CD14-positive monocyte (primary cell): ENCODE data around the gene HSPA1B. TPM values are rescaled to one million over a fixed set of nuclear protein-coding genes. Genes with fewer than 3 reads are reported as not detected.
"Not testable (repeated sequence)": the region's sequence is repeated elsewhere in the genome, so short reads cannot be mapped to it uniquely, and the experiment has no call there.

Experiments
- DNase-seq, 3 donors: peaks; one replicate each; pipeline ENCODE4 v3.0.0-alpha.2; 2011 to 2022
- H2AFZ ChIP-seq: 2 replicates; pipeline ENCODE4 v1.6.0; 2012; ENCODE audit warnings: mild to moderate bottlenecking, low read depth, low read length, inconsistent platforms; ENCODE audit not compliant: insufficient read depth, poor library complexity, severe bottlenecking
- H3K27ac ChIP-seq, 2 donors: 1 replicate in 1 of 2; 2 replicates in 1 of 2; pipeline ENCODE4 v1.5.1; 2012 to 2013; ENCODE audit warnings: low read length in 2 of 2, control low read depth in 1 of 2, inconsistent platforms in 1 of 2, low read depth in 1 of 2, mild to moderate bottlenecking in 1 of 2
- H3K27me3 ChIP-seq, 2 donors: one replicate each; pipeline versions ENCODE4 v1.6.0 to v1.6.1; 2011 to 2013; ENCODE audit warnings: low read length in 2 of 2; ENCODE audit not compliant: control insufficient read depth in 2 of 2, insufficient read depth in 2 of 2
- H3K36me3 ChIP-seq, 2 donors: replicated peaks in 1 of 2; 1 replicate in 1 of 2; 2 replicates in 1 of 2; pipeline versions ENCODE4 v1.5.1 to v1.6.1; 2012 to 2013; ENCODE audit warnings: low read length in 2 of 2, control low read depth in 1 of 2, inconsistent platforms in 1 of 2, mild to moderate bottlenecking in 1 of 2; ENCODE audit not compliant: insufficient read depth in 2 of 2, control insufficient read depth in 1 of 2
- H3K4me1 ChIP-seq, 2 donors: 1 replicate in 1 of 2; 2 replicates in 1 of 2; pipeline versions ENCODE4 v1.5.1 to v1.6.1; 2012 to 2013; ENCODE audit warnings: low read length in 2 of 2, control low read depth in 1 of 2, inconsistent platforms in 1 of 2, mild to moderate bottlenecking in 1 of 2, moderate library complexity in 1 of 2; ENCODE audit not compliant: insufficient read depth in 2 of 2, control insufficient read depth in 1 of 2
- H3K4me2 ChIP-seq: replicated peaks from 2 replicates; pipeline ENCODE3; 2012; ENCODE audit warnings: low read length, moderate library complexity, mild to moderate bottlenecking; ENCODE audit not compliant: poor library complexity, severe bottlenecking; ENCODE audit errors: extremely low read depth
- H3K4me3 ChIP-seq, 3 experiments: fragments of 200-600 bp in 1 of 3; sonication (generic) in 1 of 3; replicated peaks in 1 of 3; 1 replicate in 2 of 3; 2 replicates in 1 of 3; pipeline ENCODE4 v1.5.1; 2011 to 2013; ENCODE audit warnings: low read length in 3 of 3, mild to moderate bottlenecking in 3 of 3, control low read depth in 2 of 3, low read depth in 2 of 3, inconsistent platforms in 1 of 3, moderate library complexity in 1 of 3
- H3K79me2 ChIP-seq: 2 replicates; pipeline ENCODE4 v1.6.0; 2012; ENCODE audit warnings: mild to moderate bottlenecking, control low read depth, inconsistent platforms, low read length, moderate library complexity; ENCODE audit not compliant: insufficient read depth
- H3K9ac ChIP-seq: 2 replicates; pipeline ENCODE4 v1.6.0; 2017; ENCODE audit warnings: low read length, mild to moderate bottlenecking; ENCODE audit not compliant: insufficient read depth, poor library complexity, severe bottlenecking
- H3K9me3 ChIP-seq, 2 donors: replicated peaks in 1 of 2; 1 replicate in 1 of 2; 2 replicates in 1 of 2; pipeline versions ENCODE4 v1.5.1 to v1.6.1; 2012 to 2013; ENCODE audit warnings: low read length in 2 of 2, control low read depth in 1 of 2; ENCODE audit not compliant: control insufficient read depth in 1 of 2, insufficient read depth in 1 of 2
- H4K20me1 ChIP-seq: 2 replicates; pipeline ENCODE4 v1.6.0; 2012; ENCODE audit warnings: mild to moderate bottlenecking, low read length, control low read depth, moderate library complexity; ENCODE audit not compliant: insufficient read depth
- H3K27ac Mint-ChIP-seq, 7 donors: one replicate each; pipeline ENCODE4 v1.8.0; 2020; ENCODE audit warnings: mild to moderate bottlenecking in 7 of 7, mixed read lengths in 7 of 7, moderate library complexity in 6 of 7, inconsistent platforms in 2 of 7
- H3K27me3 Mint-ChIP-seq, 3 donors: one replicate each; pipeline ENCODE4 v1.8.0; 2021 to 2022; ENCODE audit warnings: low read depth in 3 of 3, mild to moderate bottlenecking in 3 of 3, mixed read lengths in 3 of 3, moderate library complexity in 3 of 3, inconsistent platforms in 1 of 3
- H3K36me3 Mint-ChIP-seq, 2 donors: one replicate each; pipeline ENCODE4 v1.8.0; 2020; ENCODE audit warnings: mixed read lengths in 2 of 2, inconsistent platforms in 1 of 2, mild to moderate bottlenecking in 1 of 2
- H3K4me1 Mint-ChIP-seq: one replicate; pipeline ENCODE4 v1.8.0; 2020; ENCODE audit warnings: mild to moderate bottlenecking, mixed read lengths
- H3K4me3 Mint-ChIP-seq, 2 donors: one replicate each; pipeline ENCODE4 v1.8.0; 2020; ENCODE audit warnings: mild to moderate bottlenecking in 2 of 2, mixed read lengths in 2 of 2, moderate library complexity in 1 of 2
- H3K9me3 Mint-ChIP-seq, 7 donors: one replicate each; pipeline ENCODE4 v1.8.0; 2020 to 2022; ENCODE audit warnings: mixed read lengths in 7 of 7, mild to moderate bottlenecking in 6 of 7, moderate library complexity in 6 of 7, inconsistent platforms in 2 of 7
- WGBS: methylation state at CpG from one replicate; pipeline ENCODE4 v1.1.5; 2013; ENCODE audit warnings: missing lambda C conversion rate; ENCODE audit not compliant: insufficient coverage; 5-methylcytosine and 5-hydroxymethylcytosine counted together
- intact Hi-C, 2 donors: fragments of 100-400 bp; cut with micrococcal nuclease; formaldehyde crosslinking; loops; one replicate each; pipeline versions ENCODE4 v1.15.0 to v1.15.1; 2023
- polyA plus RNA-seq, 3 donors: library from polyadenylated mRNA; depleted of rRNA in 1 of 3; unstranded in 2 of 3; stranded (reverse) in 1 of 3; fragments of 300-500 nt in 2 of 3; fragments of >200 nt in 1 of 3; fragmentation: Illumina TruSeq in 2 of 3; gene quantifications; 1 replicate in 2 of 3; 2 replicates in 1 of 3; pipeline ENCODE4 v1.2.3, GENCODE V29; 2012 to 2021
- TF ChIP-seq, protein P1 (sequence below): fragments of 200-600 bp; IDR thresholded peaks from one replicate; pipeline ENCODE4 v1.8.0; 2022; ENCODE audit warnings: antibody characterized with exemption, mild to moderate bottlenecking

The HSPA1B gene
- polyA plus RNA-seq, 3 donors = 3.4 to 81.4 (median 4.8) TPM

DNA sequence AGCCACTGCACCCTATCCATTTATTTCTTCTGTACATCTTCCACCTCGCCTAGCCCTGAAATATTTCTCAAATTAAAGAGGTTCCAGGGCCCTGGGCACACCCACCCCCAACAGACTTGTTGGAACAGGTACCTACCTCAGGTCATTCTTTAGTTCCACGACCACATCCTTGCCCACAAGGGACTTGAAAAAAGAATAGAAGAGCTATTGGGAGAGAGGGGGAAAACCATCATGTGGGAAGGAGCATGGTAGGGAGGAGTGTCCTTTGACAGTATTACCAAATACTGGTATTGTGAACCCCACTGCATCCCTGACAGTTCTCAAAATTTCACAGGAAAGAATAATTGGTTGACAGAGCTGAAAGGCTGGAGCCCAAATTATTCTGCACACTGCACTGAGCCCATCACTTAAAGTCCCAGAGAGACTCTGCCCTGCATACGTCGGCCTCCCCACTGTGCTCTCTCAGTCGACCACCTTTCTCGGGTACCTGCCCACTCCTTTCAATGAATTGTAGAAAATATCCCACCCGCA, 21.5 kb upstream of the HSPA1B start:
- H3K27me3 Mint-ChIP-seq = peaks cover 0 to 3% (median 0%) of the 10 kb centered on the region in 3 donors
- H3K4me1 ChIP-seq = peaks cover 12 to 16% of the 10 kb centered on the region in 2 donors
- peak overlapping the region; percentile 98 for H3K4me2 ChIP-seq
- peak overlapping the region; percentile 88 to 97 (median 95) for H3K27ac Mint-ChIP-seq
- 0% methylated on average over 4 of the region's 7 CpGs for WGBS
- H3K4me3 ChIP-seq = peak overlapping the region; percentile 64 to 90 (median 72)
- no peaks in the 10 kb centered on the region for H4K20me1 ChIP-seq
- no peaks in the 10 kb centered on the region for H3K9me3 Mint-ChIP-seq
- no peak for DNase-seq
- intact Hi-C loops = no loop called here
- H3K36me3 ChIP-seq = peaks cover 8 to 21% of the 10 kb centered on the region in 2 donors
- no peaks in the 10 kb centered on the region for H3K9me3 ChIP-seq
- peaks cover 26% of the 10 kb centered on the region for H3K79me2 ChIP-seq
- TF ChIP-seq, protein P1, sequence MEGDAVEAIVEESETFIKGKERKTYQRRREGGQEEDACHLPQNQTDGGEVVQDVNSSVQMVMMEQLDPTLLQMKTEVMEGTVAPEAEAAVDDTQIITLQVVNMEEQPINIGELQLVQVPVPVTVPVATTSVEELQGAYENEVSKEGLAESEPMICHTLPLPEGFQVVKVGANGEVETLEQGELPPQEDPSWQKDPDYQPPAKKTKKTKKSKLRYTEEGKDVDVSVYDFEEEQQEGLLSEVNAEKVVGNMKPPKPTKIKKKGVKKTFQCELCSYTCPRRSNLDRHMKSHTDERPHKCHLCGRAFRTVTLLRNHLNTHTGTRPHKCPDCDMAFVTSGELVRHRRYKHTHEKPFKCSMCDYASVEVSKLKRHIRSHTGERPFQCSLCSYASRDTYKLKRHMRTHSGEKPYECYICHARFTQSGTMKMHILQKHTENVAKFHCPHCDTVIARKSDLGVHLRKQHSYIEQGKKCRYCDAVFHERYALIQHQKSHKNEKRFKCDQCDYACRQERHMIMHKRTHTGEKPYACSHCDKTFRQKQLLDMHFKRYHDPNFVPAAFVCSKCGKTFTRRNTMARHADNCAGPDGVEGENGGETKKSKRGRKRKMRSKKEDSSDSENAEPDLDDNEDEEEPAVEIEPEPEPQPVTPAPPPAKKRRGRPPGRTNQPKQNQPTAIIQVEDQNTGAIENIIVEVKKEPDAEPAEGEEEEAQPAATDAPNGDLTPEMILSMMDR = no peak
- peak overlapping the region; percentile 76 for H3K9ac ChIP-seq
- peak overlapping the region; percentile 89 to 90 for H3K4me3 Mint-ChIP-seq
- H2AFZ ChIP-seq = peak overlapping the region; percentile 94
- peaks cover 24 to 48% of the 10 kb centered on the region in 2 donors for H3K36me3 Mint-ChIP-seq
- H3K27me3 ChIP-seq = no peaks in the 10 kb centered on the region
- H3K4me1 Mint-ChIP-seq = peaks cover 11% of the 10 kb centered on the region
- peak overlapping the region; percentile 83 to 91 for H3K27ac ChIP-seq

DNA sequence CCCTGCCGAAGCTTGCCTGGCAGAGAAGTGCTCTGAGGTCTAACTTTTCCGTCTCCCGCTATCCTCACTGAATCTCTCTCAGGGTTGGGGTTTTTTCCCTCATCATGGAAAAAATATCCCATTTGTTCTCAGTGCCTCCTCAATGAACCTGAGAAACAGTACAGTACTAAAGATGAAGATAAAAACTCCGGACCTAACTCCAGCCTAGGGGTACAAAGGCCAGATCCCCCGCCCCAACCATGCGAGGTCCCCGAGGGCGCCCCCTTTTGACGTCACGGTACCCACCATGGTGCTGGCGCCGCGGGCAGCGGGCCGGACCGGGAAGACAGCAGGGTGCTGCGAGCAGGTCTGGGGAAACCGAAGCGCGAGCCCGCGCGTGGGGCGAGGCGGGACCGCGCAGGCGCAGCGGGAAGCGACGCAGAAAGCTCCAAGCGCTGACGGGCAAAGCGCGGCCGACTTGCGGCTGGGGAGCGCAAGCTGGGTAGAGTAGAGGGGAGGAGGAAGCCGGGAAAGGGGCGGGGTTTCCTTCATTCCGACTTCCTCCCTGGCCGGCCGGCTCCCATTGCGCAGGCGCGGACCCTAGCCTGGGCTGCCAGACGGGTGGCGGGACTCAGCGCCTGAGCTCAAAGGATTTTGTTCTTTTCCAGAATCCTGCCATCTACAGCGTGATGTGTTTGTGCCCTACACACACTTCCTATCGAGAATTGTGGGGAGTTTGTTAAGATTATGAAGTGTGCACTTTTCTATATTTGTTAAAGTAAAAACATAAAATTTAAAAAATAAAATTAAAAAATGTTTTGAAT, 20.9 kb upstream of the HSPA1B start, which contains the start of gene LSM2:
Gene LSM2, minus strand, starts transcription at position 497 of the 803 bp plus-strand sequence. Its CDS starts 209 bp downstream, at position 288.
- H3K9ac ChIP-seq = peak within 1 kb of the TSS; percentile 76
- Mint-ChIP-seq H3K27me3 (peaks cover 0 to 3% (median 0%) of the 10 kb centered on the region in 3 donors), H3K4me1 (peaks cover 11% of the 10 kb centered on the region), H3K4me3 (peak within 1 kb of the TSS; percentile 89 to 90), H3K36me3 (peaks cover 24 to 48% of the 10 kb centered on the region in 2 donors), H3K9me3 (no peaks in the 10 kb centered on the region), H3K27ac (peak within 1 kb of the TSS; percentile 88 to 97 (median 95))
- peak within 1 kb of the TSS; percentile 83 to 91 for H3K27ac ChIP-seq
- H3K79me2 ChIP-seq = peaks cover 25% of the 10 kb centered on the region
- H3K4me1 ChIP-seq = peaks cover 12 to 16% of the 10 kb centered on the region in 2 donors
- peak within 1 kb of the TSS; percentile 94 for H2AFZ ChIP-seq
- no peaks in the 10 kb centered on the region for H3K27me3 ChIP-seq
- no peaks in the 10 kb centered on the region for H4K20me1 ChIP-seq
- TF ChIP-seq, protein P1 = no peak
- peak within 1 kb of the TSS; percentile 64 to 90 (median 72) for H3K4me3 ChIP-seq
- under 1% methylated on average over 38 of the region's 51 CpGs for WGBS
- DNase-seq = peak; percentile 98 to 99 (median 98)
- intact Hi-C loops = no loop called here
- H3K4me2 ChIP-seq = peak within 1 kb of the TSS; percentile 98
- peaks cover 11 to 23% of the 10 kb centered on the region in 2 donors for H3K36me3 ChIP-seq
- H3K9me3 ChIP-seq = no peaks in the 10 kb centered on the region

DNA sequence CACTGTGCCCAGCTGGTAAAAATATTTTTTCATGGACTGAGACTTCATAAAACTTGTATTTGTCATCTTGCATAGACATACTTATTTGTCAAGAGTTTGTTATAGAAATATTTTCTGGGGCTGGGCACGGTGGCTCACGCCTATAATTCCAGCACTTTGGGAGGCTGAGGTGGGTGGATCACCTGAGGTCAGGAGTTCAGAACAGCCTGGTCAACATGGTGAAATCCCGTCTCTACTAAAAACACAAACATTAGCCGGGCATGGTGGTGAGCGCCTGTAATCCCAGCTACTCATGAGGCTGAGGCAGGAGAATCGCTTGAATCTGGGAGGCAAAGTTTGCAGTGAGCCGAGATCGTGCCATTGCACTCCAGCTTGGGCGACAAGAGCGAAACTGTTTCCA, 18.9 kb upstream of the HSPA1B start:
- H3K27ac ChIP-seq, H3K4me2 ChIP-seq, H3K27ac Mint-ChIP-seq, intact Hi-C loops, DNase-seq, H3K4me3 ChIP-seq, H4K20me1 ChIP-seq, H3K9me3 Mint-ChIP-seq, H3K9ac ChIP-seq, H3K27me3 ChIP-seq, H3K4me3 Mint-ChIP-seq, H3K27me3 Mint-ChIP-seq, H3K9me3 ChIP-seq, H2AFZ ChIP-seq: not testable (repeated sequence)
- Histone ChIP-seq H3K36me3 (peaks cover 11 to 23% of the 10 kb centered on the region in 2 donors), H3K79me2 (peaks cover 32% of the 10 kb centered on the region), H3K4me1 (peaks cover 25 to 30% of the 10 kb centered on the region in 2 donors)
- H3K36me3 Mint-ChIP-seq = peaks cover 20 to 37% of the 10 kb centered on the region in 2 donors
- 100% methylated on average over 2 of the region's 10 CpGs for WGBS
- H3K4me1 Mint-ChIP-seq = peaks cover 24% of the 10 kb centered on the region
